PC-3 (cell line): ENCODE data around the gene CGGBP1.

Source experiments
- EZH2 ChIP-seq: fragments of 300-600 bp; sonication (generic); IDR thresholded peaks from one replicate; pipeline ENCODE4 v1.6.1; 2017; ENCODE audit warnings: antibody characterized with exemption, mild to moderate bottlenecking, low read length; ENCODE audit not compliant: unreplicated experiment
- EZH2phosphoT487 ChIP-seq: fragments of 300-600 bp; sonication (generic); IDR thresholded peaks from 2 replicates; pipeline ENCODE4 v1.6.1; 2018; ENCODE audit warnings: mild to moderate bottlenecking, antibody characterized with exemption, low read length, borderline replicate concordance
- TF ChIP-seq, protein P1 (sequence below): fragments of 300-600 bp; sonication (generic); conservative IDR thresholded peaks from 2 replicates; pipeline ENCODE4 v1.5.1; 2017; ENCODE audit warnings: antibody characterized with exemption, low read depth, mild to moderate bottlenecking, low read length

- TF ChIP-seq, protein P1, sequence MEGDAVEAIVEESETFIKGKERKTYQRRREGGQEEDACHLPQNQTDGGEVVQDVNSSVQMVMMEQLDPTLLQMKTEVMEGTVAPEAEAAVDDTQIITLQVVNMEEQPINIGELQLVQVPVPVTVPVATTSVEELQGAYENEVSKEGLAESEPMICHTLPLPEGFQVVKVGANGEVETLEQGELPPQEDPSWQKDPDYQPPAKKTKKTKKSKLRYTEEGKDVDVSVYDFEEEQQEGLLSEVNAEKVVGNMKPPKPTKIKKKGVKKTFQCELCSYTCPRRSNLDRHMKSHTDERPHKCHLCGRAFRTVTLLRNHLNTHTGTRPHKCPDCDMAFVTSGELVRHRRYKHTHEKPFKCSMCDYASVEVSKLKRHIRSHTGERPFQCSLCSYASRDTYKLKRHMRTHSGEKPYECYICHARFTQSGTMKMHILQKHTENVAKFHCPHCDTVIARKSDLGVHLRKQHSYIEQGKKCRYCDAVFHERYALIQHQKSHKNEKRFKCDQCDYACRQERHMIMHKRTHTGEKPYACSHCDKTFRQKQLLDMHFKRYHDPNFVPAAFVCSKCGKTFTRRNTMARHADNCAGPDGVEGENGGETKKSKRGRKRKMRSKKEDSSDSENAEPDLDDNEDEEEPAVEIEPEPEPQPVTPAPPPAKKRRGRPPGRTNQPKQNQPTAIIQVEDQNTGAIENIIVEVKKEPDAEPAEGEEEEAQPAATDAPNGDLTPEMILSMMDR: no peak
- TF ChIP-seq EZH2: no peak
- TF ChIP-seq EZH2phosphoT487: no peak
These were observed at the start of gene CGGBP1, which contains the start of gene ZNF654 for GRCh38 chr3:88058581-88059379.
